GM19035 (cell line): ENCODE data around the gene EYS.
"Not testable (repeated sequence)": the region's sequence is repeated elsewhere in the genome, so short reads cannot be mapped to it uniquely, and the experiment has no call there.

Source experiments
- ATAC-seq: cut with Tn5 transposase; IDR thresholded peaks from one replicate; pipeline ENCODE4 v1.9.1; 2021; ENCODE audit not compliant: unreplicated experiment

The EYS gene

DNA sequence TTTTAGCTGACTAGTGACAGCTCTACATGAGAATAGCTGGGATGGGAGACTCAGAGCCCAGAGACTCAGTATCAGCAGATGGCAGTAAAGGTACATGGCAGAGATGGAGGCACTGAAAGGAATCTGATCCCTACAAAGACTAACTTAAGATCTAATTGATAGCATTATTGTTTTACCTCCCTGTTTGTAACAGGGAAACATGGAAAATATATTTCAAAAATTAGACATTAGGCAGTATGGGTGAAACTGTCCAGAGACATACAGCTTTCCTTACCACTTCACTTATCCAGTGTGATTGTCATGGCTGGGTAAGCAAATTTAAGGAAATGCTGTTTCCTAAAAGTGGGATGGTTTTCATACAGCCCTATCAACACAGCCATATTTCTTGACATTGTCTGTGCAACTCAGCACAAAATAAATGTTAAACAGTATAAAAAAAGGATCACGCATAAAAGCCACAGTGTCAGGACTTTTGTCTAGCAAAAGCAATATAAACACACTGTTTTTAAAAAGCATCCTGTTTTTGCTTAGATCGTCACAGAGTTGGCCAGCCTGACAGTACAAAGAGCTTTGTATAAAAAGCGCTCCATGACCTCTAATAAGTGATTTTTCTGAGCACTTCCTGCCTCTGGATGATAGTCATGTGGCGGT lies 1694.5 kb downstream of the EYS start:
- ATAC-seq = no peak

DNA sequence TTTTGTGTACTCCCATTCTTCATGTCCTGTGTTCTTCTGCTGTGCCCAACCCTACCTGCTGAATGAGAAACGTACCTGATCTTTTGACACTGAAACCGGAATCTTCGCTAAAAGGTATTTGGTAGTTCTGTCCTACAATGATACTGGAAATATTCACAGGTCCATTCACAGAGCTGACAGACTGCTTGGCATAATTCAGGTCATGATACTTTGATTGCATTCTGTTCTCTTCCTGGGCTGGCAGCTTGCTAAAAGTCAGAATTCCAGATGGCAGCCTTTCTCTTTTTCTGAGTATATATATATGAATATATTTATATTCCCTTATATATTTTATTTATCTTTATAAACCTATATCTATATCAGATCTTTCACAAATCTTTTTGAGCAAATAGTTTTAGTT lies 1696.4 kb downstream of the EYS start:
- ATAC-seq = no peak

DNA sequence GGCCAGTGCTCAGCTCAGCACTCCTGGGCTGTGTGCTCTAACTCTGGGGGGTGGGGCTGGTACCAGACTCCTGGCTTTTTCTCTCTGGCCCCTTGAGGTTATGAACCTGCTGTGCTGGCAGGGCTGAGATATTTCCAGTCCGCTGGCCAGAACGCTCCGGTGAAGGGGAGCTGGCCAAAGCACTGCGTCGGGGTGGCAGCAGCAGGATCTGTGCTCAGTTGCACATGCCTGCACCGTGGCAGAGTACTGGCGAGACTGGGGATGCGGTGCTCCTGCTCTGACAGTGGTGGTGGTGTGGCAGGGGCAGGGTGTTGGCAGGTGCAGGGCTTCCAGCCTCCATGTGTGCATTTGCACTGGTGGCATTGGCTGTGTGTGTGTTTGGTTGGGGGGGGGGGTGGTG lies 1697.0 kb downstream of the EYS start:
- ATAC-seq = no peak

DNA sequence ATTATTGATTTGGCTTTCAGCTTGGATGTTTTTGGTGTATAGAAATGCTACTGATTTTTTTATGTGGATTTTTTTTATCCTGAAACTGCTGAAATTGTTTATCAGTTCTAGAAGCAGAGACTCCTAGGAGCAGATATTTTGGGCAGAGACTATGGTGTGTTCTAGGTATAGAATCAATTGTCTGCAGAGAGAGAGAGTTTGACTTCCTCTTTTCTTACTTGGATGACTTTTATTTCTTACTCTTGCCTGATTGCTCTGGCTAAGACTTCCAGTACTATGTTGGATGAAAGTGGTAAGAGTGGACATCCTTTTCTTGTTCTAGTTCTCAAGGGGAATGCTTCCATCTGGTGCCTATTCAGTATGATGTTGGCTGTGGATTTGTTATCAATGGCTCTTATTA lies 1700.8 kb downstream of the EYS start:
- no peak for ATAC-seq

DNA sequence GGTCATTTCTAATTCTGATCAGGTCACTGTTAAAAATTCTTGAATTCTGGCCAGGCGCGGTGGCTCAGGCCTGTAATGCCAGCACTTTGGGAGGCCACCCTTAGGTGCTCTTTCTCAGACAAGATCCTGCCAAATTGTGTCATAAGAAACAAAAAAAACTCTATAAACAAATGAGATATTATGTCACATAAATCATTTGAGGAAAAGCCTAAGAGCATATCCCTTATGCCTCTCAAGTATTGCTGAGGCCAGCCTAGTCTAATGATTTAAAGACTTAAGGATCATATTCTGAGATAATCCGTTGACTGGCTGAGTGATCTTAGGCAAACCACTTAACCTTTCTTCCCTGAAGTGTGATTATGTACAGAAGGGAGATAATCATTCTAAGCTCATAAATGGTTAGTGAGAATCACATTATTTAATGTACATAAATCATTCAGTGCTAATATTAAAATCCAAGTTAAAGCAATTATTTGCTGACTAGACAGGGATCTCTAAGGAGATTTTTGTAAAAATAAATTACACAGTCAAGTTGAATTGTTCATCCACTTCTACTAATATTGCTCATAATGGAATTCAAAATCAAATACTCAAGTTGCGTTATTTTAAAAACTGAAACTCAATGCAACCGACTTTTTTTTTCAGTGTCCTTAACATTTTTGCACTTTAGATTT lies 1706.1 kb downstream of the EYS start:
- ATAC-seq = no peak

DNA sequence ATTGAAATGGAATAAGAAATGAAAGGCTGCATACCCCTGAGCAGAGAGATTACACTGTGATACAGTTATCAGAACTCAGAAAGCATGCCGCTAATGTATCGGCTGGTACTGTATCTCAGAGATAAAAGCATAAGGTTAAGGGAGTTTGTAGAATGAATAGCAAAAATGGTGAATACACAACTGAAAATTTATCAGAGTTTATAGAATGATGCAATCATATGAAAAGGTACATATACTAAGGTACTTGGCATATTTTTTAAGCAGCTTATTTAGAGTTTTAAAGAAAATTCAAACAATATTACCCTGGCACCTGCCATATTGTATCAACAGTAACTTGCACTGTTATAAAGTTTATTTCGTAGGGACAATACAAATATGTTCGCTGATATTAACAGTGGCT lies 1707.4 kb downstream of the EYS start:
- ATAC-seq = no peak

DNA sequence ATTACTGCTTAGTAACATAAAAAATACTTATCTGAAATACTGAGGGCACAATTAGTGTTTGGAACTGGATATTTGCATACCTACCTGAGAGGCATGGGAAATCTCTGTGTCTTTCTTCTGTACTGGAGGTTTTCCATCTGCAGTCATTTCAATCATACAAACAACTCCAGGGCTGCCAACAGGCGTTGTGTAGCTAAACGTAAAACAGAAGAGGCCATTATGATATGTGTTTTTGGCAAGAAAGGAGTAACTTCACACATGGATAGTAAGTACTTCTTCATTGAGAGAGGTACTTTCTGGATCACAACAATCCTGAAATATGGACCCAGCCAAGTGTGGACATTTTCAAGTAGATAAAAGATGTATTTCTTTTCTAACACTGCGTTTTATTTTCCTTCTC lies 1708.0 kb downstream of the EYS start:
- ATAC-seq = no peak

DNA sequence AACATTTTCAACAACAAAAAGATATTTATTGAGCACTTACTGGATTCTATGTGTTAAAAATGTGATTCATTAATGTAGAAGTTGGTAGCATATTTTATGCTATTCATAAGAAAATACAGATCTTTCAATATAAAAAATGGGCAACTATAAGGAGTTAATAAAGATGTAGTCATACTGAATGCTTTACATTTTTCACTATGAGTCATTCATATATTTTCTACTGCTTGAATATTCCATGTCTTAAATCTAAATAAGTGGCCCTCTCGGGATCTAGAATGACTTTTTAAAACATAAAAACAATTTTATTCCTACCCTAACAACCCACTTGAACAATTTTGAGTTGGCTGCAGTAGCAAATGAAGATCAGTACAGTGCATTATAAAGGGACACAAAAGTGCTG lies 1709.3 kb downstream of the EYS start:
- ATAC-seq = no peak

DNA sequence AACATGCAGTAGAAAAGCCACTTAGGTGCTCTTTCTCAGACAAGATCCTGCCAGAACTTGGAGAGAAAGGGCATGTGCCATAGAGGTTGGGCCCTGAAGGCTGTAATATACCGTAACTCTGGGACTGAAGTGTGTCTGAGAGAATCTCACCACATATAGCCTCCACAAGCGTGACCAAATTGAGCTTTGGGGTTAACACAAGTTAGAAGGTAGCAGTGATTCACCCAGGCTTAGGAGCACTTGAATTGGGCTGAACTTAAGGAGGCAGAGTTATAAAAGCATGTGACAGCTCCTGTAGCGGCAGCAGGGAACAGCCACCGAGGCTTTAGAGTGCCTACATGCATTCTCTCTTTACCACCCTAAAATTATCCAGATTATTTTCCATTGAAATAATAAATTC lies 1709.8 kb downstream of the EYS start:
- no peak for ATAC-seq

DNA sequence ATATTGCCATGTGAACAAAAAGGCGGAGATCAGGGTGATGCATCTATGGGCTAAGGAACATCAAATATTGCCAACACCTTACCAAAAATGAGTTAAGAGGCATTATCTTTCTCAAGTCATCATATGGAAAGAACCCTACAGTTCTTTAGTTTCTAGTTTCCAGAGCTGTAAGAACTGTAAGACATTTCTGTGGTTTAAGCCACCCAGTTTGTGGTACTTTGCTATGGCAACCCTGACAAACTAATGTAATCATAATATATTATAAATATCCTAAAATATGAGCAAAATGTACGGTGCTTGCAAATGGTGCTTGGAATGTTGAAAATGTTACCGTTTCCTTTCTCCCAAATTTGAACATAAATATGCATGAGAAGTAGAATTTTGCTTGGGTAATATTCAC lies 1721.8 kb downstream of the EYS start:
- no peak for ATAC-seq

DNA sequence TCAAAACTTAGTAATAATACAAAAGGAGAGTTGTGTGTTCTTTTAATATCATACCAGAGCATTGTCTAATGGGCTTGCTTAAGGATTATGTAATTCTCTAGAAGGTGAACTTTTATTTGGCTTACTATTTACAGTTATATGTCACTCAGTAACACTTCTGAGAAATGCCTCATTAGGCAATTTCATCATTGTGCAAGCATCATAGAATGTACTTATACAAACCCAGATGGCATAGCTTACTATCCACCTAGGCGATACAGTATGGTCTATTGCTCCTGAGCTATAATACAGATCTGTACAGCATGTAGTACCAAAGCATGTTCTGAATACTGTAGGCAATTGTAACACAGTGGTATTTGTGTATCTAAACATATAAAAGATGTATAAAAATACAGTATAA lies 1731.3 kb downstream of the EYS start:
- ATAC-seq = no peak

DNA sequence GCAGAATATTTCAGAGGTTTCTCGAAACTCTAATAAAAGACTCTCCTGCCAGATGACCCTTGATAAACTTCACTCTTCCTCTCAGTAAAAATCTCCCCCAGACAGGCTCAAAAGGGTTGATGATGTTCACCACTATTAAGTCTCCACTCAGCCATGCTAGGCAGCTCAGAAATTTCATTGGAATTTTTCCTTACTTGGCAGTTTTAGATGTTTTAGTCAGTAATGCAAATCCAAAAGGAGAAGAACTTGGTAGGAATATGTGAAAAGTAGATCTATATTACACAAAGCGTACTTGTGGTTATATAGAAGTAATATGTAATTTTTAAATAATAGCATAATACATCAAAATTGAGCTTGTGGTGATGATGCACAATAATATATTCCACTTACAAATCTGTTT lies 1738.4 kb downstream of the EYS start:
- no peak for ATAC-seq

DNA sequence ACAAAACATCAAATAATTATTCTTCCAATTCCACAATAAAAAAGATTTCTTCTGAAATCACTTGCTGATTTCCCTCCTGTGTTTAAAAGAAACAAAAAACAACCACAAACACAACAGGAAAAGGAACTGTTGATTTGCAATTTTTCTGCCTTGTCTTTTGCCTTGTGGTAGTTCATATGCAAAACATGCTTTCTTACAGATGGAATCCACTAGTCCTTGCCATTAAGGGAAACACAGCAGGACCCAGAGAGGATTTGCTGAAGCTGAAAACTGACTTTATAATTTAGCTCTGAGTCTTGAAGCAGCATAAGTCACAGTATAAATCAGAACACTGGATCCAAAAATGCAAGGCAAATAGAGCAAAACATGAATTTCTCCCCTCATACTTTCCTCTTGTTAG lies 1742.7 kb downstream of the EYS start:
- no peak for ATAC-seq

DNA sequence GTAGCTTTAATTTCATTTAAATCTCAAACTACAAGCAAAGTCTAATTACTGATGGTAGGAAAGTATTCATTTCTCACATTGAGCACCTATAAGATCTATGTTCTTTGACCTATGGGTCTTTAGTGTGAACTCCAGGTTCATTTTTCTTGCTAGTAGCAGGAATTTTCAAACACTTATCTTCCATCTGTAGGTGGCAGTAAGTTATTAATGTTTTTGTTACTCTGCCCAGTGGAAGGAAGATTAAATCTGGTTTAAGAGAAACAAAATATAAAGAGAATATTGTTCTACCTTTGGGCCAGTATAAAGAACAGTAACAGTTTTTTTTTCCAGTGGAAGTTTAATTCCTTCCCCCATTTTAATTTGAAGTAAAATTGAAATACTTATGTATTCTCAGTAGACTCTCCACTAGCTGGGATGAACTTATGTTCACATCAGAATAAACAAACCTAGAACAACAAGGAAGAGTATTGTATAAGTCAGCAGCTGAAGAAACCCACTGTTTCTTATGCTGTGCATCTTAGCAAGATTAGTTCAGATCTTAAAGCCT lies 1743.2 kb downstream of the EYS start:
- ATAC-seq = no peak

DNA sequence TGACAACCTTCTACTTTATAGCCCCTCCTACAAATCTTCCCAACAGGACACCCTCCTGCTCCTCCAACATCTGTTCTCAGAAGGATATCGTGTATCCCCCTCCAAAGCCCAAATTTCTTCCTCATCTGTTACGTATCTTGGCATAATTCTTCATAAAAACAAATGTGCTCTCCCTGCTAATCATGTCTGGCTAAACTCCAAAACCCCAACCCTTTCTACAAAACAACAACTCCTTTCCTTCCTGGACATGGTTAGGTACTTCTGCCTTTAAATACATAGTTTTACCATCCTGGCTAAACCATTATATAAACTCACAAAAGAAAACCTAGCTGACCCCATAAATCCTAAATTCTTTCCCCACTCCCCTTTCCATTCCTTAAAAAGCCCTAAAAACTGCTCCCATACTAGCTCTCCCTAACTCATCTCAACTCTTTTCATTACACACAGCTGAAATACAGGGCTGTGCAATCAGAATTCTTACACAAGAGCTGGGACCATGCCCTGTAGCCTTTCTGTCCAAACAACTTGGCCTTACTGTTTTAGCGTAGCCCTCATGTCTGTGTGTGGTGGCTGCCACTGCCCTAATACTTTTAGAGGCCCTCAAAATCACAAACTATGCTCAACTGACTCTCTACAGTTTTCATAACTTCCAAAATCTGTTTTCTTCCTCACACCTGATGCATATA lies 1753.5 kb downstream of the EYS start:
- not testable (repeated sequence) for ATAC-seq

DNA sequence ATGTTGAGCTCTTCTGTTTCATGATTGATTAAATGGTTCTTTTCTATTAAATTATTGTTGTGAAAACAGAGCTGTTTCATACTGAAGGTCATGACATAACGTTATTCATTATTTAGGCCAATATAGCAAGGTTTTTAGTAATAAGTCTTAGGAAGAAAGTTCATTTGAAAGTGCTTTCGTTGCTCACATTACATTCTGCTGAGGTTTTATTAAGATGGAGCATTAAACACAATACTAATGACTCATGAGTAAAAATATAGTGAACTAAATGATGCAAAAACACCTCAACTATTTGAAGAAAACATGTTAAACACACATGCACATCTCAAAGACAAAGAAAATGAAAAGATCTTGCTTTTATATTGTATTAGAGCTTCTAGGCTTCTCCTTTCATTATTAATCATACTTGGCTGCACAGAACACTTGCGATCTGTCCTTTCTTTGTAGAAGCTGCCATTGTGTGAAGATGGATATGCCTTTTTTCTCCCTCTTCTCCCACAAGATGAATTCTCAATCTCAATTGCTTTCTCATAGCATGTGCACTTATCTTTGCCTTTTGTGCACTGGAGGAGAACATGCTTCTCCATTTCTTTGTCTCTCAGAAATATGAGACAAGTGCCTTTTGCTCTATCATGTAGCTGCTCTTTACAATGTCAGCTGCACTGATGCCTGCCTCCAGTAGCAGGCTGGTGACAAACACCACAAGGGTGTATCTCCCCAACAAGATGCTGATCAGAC lies 1759.1 kb downstream of the EYS start:
- no peak for ATAC-seq

DNA sequence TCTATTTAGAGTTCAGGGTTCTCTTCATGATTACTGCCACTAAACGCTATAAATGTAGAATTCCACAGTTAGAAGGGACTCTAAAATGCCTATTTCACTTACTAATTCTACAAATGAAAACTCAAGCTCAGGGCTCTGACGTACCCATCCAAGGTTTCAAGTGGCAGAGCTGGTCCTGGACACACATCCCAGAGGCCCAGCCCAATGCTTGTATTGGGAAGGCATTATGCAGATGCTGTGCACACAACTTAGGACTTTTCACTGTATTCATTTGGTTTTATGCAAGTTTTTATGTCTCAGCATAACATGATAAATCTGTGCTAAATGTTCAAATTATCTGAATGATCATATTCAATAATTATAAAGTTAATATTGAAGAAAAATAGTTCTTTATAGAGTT lies 1761.0 kb downstream of the EYS start:
- ATAC-seq = no peak

DNA sequence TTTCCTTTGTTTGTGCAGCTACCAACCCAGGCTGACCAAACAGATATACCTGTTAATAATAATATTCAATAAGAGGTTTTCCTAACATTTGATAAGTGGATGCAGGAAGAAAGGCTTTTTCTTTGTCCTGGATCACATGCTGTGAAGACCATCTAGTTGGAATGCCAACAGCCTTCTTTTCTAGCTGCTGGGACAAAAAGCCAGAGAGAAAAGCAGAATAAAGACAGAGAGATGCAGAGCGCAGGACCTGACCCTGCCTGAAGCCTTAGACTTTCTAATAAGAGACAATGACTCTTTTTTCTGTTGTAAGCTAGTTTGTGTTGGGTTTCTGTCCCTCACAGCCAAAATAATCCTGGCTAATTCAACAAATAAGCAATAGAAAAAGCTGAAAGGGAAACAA lies 1763.2 kb downstream of the EYS start:
- ATAC-seq = no peak

DNA sequence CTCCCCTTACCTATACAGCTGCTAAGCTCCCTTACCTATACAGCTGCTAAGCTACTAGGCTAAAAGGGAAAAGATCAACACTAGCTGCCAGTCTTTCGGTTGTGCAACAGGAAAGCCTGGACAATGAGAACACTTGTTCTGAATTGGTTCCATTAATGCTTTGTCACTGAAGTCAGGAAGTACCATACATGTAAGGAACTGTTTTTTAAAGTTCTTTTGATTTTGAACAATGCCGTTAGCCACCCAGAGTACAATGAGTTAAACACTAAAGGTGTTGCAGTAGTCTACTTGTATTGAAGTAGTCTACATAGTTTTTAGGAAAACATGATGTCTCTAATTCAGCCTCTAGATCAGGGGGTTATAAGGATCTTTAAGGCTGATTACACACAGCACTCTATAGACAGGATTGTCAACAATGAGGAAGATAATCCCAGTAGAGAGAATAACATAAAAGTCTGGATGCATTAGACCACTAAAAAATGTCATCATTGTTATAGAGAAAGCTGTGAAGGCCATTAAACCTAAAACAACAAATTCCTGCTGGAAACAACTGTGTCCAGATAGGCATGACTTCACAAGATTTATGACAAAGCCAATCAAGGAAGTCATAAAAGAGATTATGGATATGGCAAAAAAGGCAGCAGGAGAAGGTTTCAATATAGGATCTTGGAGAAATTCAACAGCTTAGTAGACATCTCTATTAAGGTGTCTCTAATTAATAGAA lies 1765.1 kb downstream of the EYS start:
- no peak for ATAC-seq

DNA sequence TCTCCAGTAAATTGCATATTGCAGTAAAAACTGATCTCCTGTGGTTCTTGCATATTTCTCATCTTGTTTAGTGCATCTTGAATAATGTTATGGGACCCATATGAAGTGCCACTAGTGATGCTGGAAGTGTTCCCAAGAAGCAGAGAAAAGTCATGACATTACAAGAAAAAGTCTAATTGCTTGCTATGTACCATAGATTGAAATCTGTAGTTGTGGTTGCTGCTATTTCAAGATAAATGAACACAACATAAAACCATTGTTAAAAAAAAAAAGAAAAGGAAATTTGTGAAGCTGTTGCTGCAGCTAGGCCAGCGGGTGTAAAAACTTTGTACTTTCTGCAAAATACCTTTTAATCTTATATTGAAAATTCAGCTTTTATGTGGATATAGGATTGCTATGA lies 1767.0 kb downstream of the EYS start:
- ATAC-seq = no peak

DNA sequence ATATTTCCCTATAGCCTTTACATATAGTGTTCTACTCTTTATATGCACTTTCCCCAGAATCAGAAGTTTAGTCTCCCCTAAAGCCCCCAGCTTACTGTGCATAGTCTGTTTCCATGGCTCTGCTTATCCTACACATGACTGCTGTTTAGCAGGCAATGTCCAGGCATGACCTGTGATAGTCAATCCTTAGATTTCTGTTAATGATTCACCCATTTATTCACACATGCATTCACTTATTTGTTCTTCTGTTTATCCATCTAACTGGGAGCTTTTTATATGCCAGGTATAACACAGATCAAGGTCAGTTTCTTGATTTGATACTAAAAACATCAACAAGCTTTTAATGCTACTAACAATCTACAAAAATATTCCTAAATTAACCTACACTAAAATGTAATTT lies 1770.6 kb downstream of the EYS start:
- no peak for ATAC-seq
